Subcutaneous adipose tissue (tissue), 4 donors: ENCODE data around the gene MIER3. TPM values are rescaled to one million over a fixed set of nuclear protein-coding genes. Genes with fewer than 3 reads are reported as not detected.

Source experiments
- total RNA-seq, 4 donors: library from RNA; depleted of rRNA; stranded (reverse); fragments of >200 nt; gene quantifications; one replicate each; pipeline ENCODE4 v1.1.0, GENCODE V29; 2016
- TF ChIP-seq, protein P1 (sequence below): fragments of 450-650 bp; IDR thresholded peaks from one replicate; pipeline ENCODE4 v1.5.1; 2016; ENCODE audit warnings: low read depth, mild to moderate bottlenecking, control low read depth, antibody characterized with exemption, moderate library complexity

Gene MIER3
- total RNA-seq, 4 donors from 2014 or later, result 14.3 to 22.8 (median 19.5) TPM

DNA sequence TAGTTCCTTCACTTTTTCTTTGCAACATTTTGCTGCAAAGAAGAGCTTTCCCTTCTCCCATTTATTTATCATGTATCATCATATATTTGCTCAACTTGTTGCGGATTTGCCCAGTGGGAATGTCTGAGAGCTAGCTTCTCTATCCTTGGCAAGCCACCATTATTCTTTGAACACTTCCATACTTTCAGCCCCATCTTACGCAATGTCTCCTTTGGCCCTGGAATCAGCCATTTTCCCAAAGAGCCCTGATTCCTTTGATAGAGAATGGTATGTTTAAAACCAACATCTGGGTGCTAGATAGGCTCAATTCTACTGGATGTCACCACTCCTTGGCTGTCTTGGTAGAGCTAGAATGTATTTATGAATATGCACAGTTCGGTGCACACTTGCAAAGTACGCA, 55.2 kb downstream of the MIER3 start:
- TF ChIP-seq, protein P1, sequence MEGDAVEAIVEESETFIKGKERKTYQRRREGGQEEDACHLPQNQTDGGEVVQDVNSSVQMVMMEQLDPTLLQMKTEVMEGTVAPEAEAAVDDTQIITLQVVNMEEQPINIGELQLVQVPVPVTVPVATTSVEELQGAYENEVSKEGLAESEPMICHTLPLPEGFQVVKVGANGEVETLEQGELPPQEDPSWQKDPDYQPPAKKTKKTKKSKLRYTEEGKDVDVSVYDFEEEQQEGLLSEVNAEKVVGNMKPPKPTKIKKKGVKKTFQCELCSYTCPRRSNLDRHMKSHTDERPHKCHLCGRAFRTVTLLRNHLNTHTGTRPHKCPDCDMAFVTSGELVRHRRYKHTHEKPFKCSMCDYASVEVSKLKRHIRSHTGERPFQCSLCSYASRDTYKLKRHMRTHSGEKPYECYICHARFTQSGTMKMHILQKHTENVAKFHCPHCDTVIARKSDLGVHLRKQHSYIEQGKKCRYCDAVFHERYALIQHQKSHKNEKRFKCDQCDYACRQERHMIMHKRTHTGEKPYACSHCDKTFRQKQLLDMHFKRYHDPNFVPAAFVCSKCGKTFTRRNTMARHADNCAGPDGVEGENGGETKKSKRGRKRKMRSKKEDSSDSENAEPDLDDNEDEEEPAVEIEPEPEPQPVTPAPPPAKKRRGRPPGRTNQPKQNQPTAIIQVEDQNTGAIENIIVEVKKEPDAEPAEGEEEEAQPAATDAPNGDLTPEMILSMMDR, result no peak

DNA sequence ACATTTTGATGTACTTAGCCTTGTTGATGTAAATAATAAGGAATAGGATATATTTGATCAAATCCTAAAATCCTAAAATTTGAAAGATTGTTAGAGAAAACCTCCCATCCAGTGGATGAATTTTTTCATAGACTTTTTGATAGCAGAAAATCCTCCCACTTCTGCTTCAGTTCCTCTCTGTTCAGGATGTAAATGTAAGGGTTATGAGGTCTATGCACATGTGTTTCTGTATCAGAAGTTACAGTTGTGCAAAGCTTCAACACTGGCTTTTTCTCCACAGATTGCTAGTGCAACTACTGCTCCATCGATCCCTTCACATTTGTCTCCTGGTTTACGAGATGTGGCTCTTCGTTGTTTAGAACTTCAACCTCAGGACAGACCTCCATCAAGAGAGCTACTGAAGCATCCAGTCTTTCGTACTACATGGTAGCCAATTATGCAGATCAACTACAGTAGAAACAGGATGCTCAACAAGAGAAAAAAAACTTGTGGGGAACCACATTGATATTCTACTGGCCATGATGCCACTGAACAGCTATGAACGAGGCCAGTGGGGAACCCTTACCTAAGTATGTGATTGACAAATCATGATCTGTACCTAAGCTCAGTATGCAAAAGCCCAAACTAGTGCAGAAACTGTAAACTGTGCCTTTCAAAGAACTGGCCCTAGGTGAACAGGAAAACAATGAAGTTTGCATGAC, 58.5 kb downstream of the MIER3 start:
- TF ChIP-seq, protein P1, result no peak

DNA sequence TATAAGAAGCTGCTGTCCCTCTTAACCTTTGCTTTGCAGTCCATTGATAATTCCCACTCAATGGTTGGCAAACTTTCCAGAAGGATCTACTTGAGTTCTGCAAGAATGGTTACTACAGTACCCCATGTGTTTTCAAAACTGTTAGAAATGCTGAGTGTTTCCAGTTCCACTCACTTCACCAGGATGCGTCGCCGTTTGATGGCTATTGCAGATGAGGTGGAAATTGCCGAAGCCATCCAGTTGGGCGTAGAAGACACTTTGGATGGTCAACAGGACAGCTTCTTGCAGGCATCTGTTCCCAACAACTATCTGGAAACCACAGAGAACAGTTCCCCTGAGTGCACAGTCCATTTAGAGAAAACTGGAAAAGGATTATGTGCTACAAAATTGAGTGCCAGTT, 70.4 kb downstream of the MIER3 start:
- TF ChIP-seq, protein P1, result no peak

DNA sequence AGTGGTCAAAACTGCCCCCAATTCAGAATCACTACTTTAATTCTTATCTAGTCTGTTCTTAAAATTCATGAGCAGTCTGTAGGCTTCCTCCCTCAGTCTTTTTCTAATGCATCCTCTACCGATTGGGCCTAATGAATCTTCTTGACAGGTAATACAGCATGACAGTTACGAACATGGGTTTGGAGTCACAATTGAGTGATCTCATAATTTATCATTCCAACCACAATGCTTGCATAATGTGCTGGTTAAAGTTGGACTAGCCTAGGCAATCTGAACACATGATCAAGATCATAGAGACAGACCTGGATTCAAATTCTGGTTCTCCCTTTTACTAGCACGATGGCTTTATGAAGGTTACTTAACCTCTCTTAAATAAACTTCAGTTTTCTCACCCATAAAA, 75.6 kb downstream of the MIER3 start:
- TF ChIP-seq, protein P1, result no peak

DNA sequence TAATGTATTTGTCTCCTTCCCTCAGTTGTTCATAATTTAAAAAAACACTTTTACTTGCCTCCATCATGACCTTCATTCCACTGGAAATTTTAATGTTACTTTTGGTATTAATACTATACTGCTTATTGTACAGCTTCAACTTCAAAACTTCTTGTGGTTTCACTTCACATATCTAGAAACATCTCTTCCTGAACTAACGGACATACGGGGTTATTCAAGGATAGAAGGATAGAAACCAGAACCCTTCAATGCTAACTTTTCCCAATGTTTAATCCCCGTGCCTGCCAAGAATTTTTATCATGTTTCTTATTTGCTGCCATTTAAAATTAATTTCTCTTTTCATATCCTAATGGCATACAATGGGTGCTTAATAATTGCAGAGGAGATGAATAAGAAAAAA, 78.9 kb downstream of the MIER3 start:
- TF ChIP-seq, protein P1, result no peak

DNA sequence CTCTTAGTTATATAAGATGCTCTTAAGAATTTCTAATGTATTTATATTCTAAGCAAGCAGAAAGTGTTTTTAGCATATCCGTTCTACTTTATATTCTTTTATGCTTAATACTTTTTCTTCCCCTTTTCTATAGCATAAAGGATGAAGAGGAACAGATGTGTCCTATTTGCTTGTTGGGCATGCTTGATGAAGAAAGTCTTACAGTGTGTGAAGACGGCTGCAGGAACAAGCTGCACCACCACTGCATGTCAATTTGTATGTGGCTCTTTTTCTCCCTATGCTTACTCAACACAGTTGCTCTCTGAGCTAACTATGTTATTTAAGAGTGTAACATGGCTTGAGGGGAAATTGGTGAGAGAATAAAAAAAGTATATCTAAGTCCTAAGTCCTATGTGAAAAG, 80.1 kb downstream of the MIER3 start:
- TF ChIP-seq, protein P1, result no peak

Other genes with a start within 250 kb of the MIER3 start
- gene MAP3K1, start 136.6 kb downstream of the MIER3 start, total RNA-seq, result 10 to 100 TPM; 19.4 to 26.3 (median 19.7) TPM
- 10 to 100 TPM; 11.0 to 26.1 (median 19.6) TPM for gene SETD9, start 42.5 kb downstream of the MIER3 start, total RNA-seq
- 10 to 100 TPM; 63.2 to 92.1 (median 72.7) TPM for gene GPBP1, start 221.9 kb upstream of the MIER3 start, total RNA-seq